Neural progenitor cell (in vitro differentiated cells): ENCODE data around the gene MGMT. TPM values are rescaled to one million over a fixed set of nuclear protein-coding genes. Genes with fewer than 3 reads are reported as not detected.

Experiments
- DNase-seq: peaks from one replicate; pipeline ENCODE4 v3.0.0-alpha.2; 2016; ENCODE audit warnings: low spot score
- H2AFZ ChIP-seq: fragments of 200-600 bp; sonication (generic); replicated peaks from 2 replicates; pipeline ENCODE4 v1.6.1; 2016; ENCODE audit warnings: antibody characterized with exemption
- H3F3A ChIP-seq: fragments of 200-600 bp; sonication (generic); 2 replicates; pipeline ENCODE4 v1.6.1; 2016; ENCODE audit warnings: antibody characterized with exemption, low read depth
- H3K27ac ChIP-seq: fragments of 200-600 bp; sonication (generic); 2 replicates; pipeline ENCODE4 v1.5.1; 2016; ENCODE audit warnings: mild to moderate bottlenecking
- H3K27me3 ChIP-seq: fragments of 200-600 bp; sonication (generic); 2 replicates; pipeline ENCODE4 v1.6.1; 2016; ENCODE audit warnings: mild to moderate bottlenecking, moderate library complexity
- H3K36me3 ChIP-seq: fragments of 200-600 bp; sonication (generic); 2 replicates; pipeline ENCODE4 v1.5.1; 2016
- H3K4me1 ChIP-seq: fragments of 200-600 bp; sonication (generic); 2 replicates; pipeline ENCODE4 v1.6.1; 2016; ENCODE audit warnings: mixed run types
- H3K4me2 ChIP-seq: fragments of 200-600 bp; sonication (generic); 2 replicates; pipeline ENCODE4 v1.6.1; 2016
- H3K4me3 ChIP-seq: fragments of 200-600 bp; sonication (generic); 2 replicates; pipeline ENCODE4 v1.5.1; 2016
- H3K79me2 ChIP-seq: fragments of 200-600 bp; sonication (generic); 2 replicates; pipeline ENCODE4 v1.6.1; 2016; ENCODE audit warnings: low read depth
- H3K9ac ChIP-seq: fragments of 200-600 bp; sonication (generic); 2 replicates; pipeline ENCODE4 v1.6.1; 2016
- H3K9me3 ChIP-seq: fragments of 200-600 bp; sonication (generic); 2 replicates; pipeline ENCODE4 v1.5.1; 2016; ENCODE audit warnings: low read depth
- H4K20me1 ChIP-seq: fragments of 200-600 bp; sonication (generic); 2 replicates; pipeline ENCODE4 v1.6.1; 2016; ENCODE audit warnings: low read depth
- H3K27ac Mint-ChIP-seq: 3 replicates; pipeline ENCODE4 v1.8.0; 2021; ENCODE audit warnings: mixed read lengths
- H3K27me3 Mint-ChIP-seq: 2 replicates; pipeline ENCODE4 v1.8.0; 2022; ENCODE audit warnings: low read depth, mild to moderate bottlenecking, inconsistent platforms, moderate library complexity, mixed read lengths; ENCODE audit not compliant: insufficient read depth
- H3K36me3 Mint-ChIP-seq: 3 replicates; pipeline ENCODE4 v1.8.0; 2021; ENCODE audit warnings: mixed read lengths
- H3K4me1 Mint-ChIP-seq: 3 replicates; pipeline ENCODE4 v1.8.0; 2021; ENCODE audit warnings: mixed read lengths
- H3K4me3 Mint-ChIP-seq: 3 replicates; pipeline ENCODE4 v1.8.0; 2021; ENCODE audit warnings: mild to moderate bottlenecking, moderate library complexity, mixed read lengths
- H3K9me3 Mint-ChIP-seq: 3 replicates; pipeline ENCODE4 v1.8.0; 2020; ENCODE audit warnings: mixed read lengths
- CTCF ChIP-seq: fragments of 200-600 bp; sonication (generic); IDR thresholded peaks from 2 replicates; pipeline ENCODE4 v1.5.1; 2017; ENCODE audit warnings: antibody characterized with exemption, mild to moderate bottlenecking
- EZH2 ChIP-seq: fragments of 200-600 bp; sonication (generic); IDR thresholded peaks from 2 replicates; pipeline ENCODE4 v1.6.1; 2017; ENCODE audit warnings: antibody characterized with exemption, mild to moderate bottlenecking, moderate library complexity
- EZH2phosphoT487 ChIP-seq: fragments of 200-600 bp; sonication (generic); IDR thresholded peaks from 2 replicates; pipeline ENCODE4 v1.6.1; 2017; ENCODE audit warnings: antibody characterized with exemption
- total RNA-seq: library from RNA; depleted of rRNA; stranded (reverse); fragments of >200 nt; gene quantifications from 2 replicates; pipeline ENCODE4 v1.2.3, GENCODE V29; 2015; ENCODE audit warnings: low replicate concordance

MGMT gene
- total RNA-seq, 1 donor from 2014 or later: 17.5 TPM

- Histone ChIP-seq H3K79me2 (no peaks in the 10 kb centered on the region), H3K27ac (no peak overlapping the region), H3K9ac (no peak overlapping the region), H2AFZ (no peak overlapping the region), H3K4me2 (no peak overlapping the region), H3K27me3 (no peaks in the 10 kb centered on the region), H4K20me1 (no peaks in the 10 kb centered on the region), H3K36me3 (no peaks in the 10 kb centered on the region), H3K4me3 (no peak overlapping the region), H3K4me1 (no peaks in the 10 kb centered on the region), H3K9me3 (no peaks in the 10 kb centered on the region), H3F3A (no peaks in the 10 kb centered on the region)
- peaks cover 2% of the 10 kb centered on the region for H3K27me3 Mint-ChIP-seq
- H3K4me3 Mint-ChIP-seq: no peak overlapping the region
- TF ChIP-seq EZH2phosphoT487 (no peak), EZH2 (no peak)
- H3K4me1 Mint-ChIP-seq: no peaks in the 10 kb centered on the region
- H3K27ac Mint-ChIP-seq: no peak overlapping the region
- H3K9me3 Mint-ChIP-seq: no peaks in the 10 kb centered on the region
- DNase-seq: no peak
- H3K36me3 Mint-ChIP-seq: no peaks in the 10 kb centered on the region
Observed at GRCh38 chr10:129786216-129786615, 319.2 kb downstream of the MGMT start.

- H3K36me3 Mint-ChIP-seq: peaks cover 1% of the 10 kb centered on the region
- no peak overlapping the region for H3K4me3 Mint-ChIP-seq
- Histone ChIP-seq H3K9me3 (no peaks in the 10 kb centered on the region), H3F3A (no peaks in the 10 kb centered on the region), H3K4me1 (no peaks in the 10 kb centered on the region), H3K27me3 (no peaks in the 10 kb centered on the region), H3K79me2 (no peaks in the 10 kb centered on the region), H3K4me2 (no peak overlapping the region), H4K20me1 (no peaks in the 10 kb centered on the region), H3K36me3 (no peaks in the 10 kb centered on the region), H3K4me3 (no peak overlapping the region), H3K9ac (no peak overlapping the region), H3K27ac (no peak overlapping the region), H2AFZ (no peak overlapping the region)
- no peaks in the 10 kb centered on the region for H3K4me1 Mint-ChIP-seq
- H3K9me3 Mint-ChIP-seq: no peaks in the 10 kb centered on the region
- H3K27me3 Mint-ChIP-seq: peaks cover 2% of the 10 kb centered on the region
- no peak for TF ChIP-seq EZH2phosphoT487
- no peak for TF ChIP-seq EZH2
- TF ChIP-seq CTCF: no peak
- DNase-seq: no peak
- no peak overlapping the region for H3K27ac Mint-ChIP-seq
Observed at GRCh38 chr10:129787557-129787956, 320.5 kb downstream of the MGMT start.

- H3K4me1 ChIP-seq: no peaks in the 10 kb centered on the region
- H3K4me1 Mint-ChIP-seq: no peaks in the 10 kb centered on the region
- H4K20me1 ChIP-seq: no peaks in the 10 kb centered on the region
- no peaks in the 10 kb centered on the region for H3K79me2 ChIP-seq
- DNase-seq: no peak
- H3K9ac ChIP-seq: no peak overlapping the region
- no peak overlapping the region for H3K4me3 Mint-ChIP-seq
- no peak overlapping the region for H3K27ac ChIP-seq
- no peaks in the 10 kb centered on the region for H3F3A ChIP-seq
- H3K27me3 ChIP-seq: no peaks in the 10 kb centered on the region
- H3K9me3 Mint-ChIP-seq: no peaks in the 10 kb centered on the region
- H3K4me3 ChIP-seq: no peak overlapping the region
- H3K27me3 Mint-ChIP-seq: peaks cover 5% of the 10 kb centered on the region
- H3K36me3 ChIP-seq: no peaks in the 10 kb centered on the region
- H3K27ac Mint-ChIP-seq: no peak overlapping the region
- no peak overlapping the region for H2AFZ ChIP-seq
- H3K9me3 ChIP-seq: no peaks in the 10 kb centered on the region
- peaks cover 5% of the 10 kb centered on the region for H3K36me3 Mint-ChIP-seq
- no peak overlapping the region for H3K4me2 ChIP-seq
- TF ChIP-seq EZH2phosphoT487 (no peak), EZH2 (no peak), CTCF (no peak)
Observed at GRCh38 chr10:129788215-129788614, 321.2 kb downstream of the MGMT start.

GRCh38 chr10:129790715-129791446, 323.8 kb downstream of the MGMT start:
- no peak overlapping the region for H3K27ac ChIP-seq
- peaks cover 6% of the 10 kb centered on the region for H3K36me3 Mint-ChIP-seq
- TF ChIP-seq CTCF: no peak
- TF ChIP-seq EZH2: no peak
- TF ChIP-seq EZH2phosphoT487: no peak
- H3K4me3 Mint-ChIP-seq: no peak overlapping the region
- no peak overlapping the region for H3K27ac Mint-ChIP-seq
- H3K9me3 Mint-ChIP-seq: no peaks in the 10 kb centered on the region
- no peaks in the 10 kb centered on the region for H3K4me1 ChIP-seq
- no peak for DNase-seq
- H3K79me2 ChIP-seq: no peaks in the 10 kb centered on the region
- peaks cover 7% of the 10 kb centered on the region for H3K4me1 Mint-ChIP-seq
- no peaks in the 10 kb centered on the region for H4K20me1 ChIP-seq
- H3F3A ChIP-seq: no peaks in the 10 kb centered on the region
- H3K27me3 ChIP-seq: no peaks in the 10 kb centered on the region
- no peak overlapping the region for H3K9ac ChIP-seq
- H3K36me3 ChIP-seq: no peaks in the 10 kb centered on the region
- peaks cover 5% of the 10 kb centered on the region for H3K27me3 Mint-ChIP-seq
- no peaks in the 10 kb centered on the region for H3K9me3 ChIP-seq
- no peak overlapping the region for H3K4me2 ChIP-seq
- H3K4me3 ChIP-seq: no peak overlapping the region
- no peak overlapping the region for H2AFZ ChIP-seq
